ENCODE data around the gene KCNMB2.

GRCh38 chr3:178752843-178753242, 216.6 kb downstream of the KCNMB2 start:
- TF ChIP-seq CTCF (conservative IDR thresholded peaks at IDR 0.05; ENCODE audit: low read depth, low read length) (no peak), EZH2 (IDR thresholded peaks at IDR 0.05; ENCODE audit: borderline replicate concordance, low read depth, low read length, poor library complexity, severe bottlenecking) (no peak)
